Measurements from ENCODE around the gene CLIC1. TPM values are rescaled to one million over a fixed set of nuclear protein-coding genes. Genes with fewer than 3 reads are reported as not detected.

The CLIC1 gene
- total RNA-seq, 1 experiment from 2014 or later, result 432 TPM

GRCh38 chr6:31776989-31777666 is 40.8 kb upstream of the CLIC1 start, which contains the start of gene VWA7:
TSS of gene VWA7 (minus strand) at chr6:31777328. CDS start at chr6:31776779, 549 bp downstream.
- H3K36me3 ChIP-seq (ENCODE audit: control insufficient read depth in 1 of 2, insufficient read depth in 2 of 2, low read length in 2 of 2), result peaks cover 5 to 28% of the 10 kb centered on the region in 2 experiments; a peak in 3 of 4 replicates
- H3K4me1 ChIP-seq (ENCODE audit: control insufficient read depth in 1 of 2, insufficient read depth in 2 of 2, low read length in 2 of 2), result peaks cover 41 to 56% of the 10 kb centered on the region in 2 experiments
- H4K20me1 ChIP-seq (ENCODE audit: insufficient read depth), result no peaks in the 10 kb centered on the region
- H3K4me3 ChIP-seq (replicated peaks in 1 of 2; ENCODE audit: low read depth in 1 of 2, low read length in 2 of 2), result peak within 1 kb of the TSS; percentile 40 to 56
- peak within 1 kb of the TSS; percentile 64 for H3K9ac ChIP-seq (ENCODE audit: low read length)
- intact Hi-C loops (cut with micrococcal nuclease), result loop anchor here (1.0 kb wide), 1 partner anchor 86 kb away; no protein-coding TSS in a partner anchor
- TF ChIP-seq YY1 (IDR thresholded peaks at IDR 0.05; ENCODE audit: extremely low read depth, insufficient replicate concordance, low read depth, low read length) (peak; percentile 21), ZBTB33 (IDR thresholded peaks at IDR 0.05; ENCODE audit: extremely low read depth, insufficient replicate concordance, low read length) (peak; percentile 63), ELF1 (IDR thresholded peaks at IDR 0.05; ENCODE audit: borderline replicate concordance, low read depth) (no peak), POLR2AphosphoS5 (IDR thresholded peaks at IDR 0.05; ENCODE audit: low read depth, low read length) (peak; percentile 88)
- no peaks in the 10 kb centered on the region for H3K9me2 ChIP-seq (ENCODE audit: insufficient read depth)
- no peak within 1 kb of the TSS for H2AFZ ChIP-seq (ENCODE audit: low read depth, low read length, poor library complexity, severe bottlenecking)
- H3K27me3 ChIP-seq (ENCODE audit: insufficient read depth, low read length), result no peaks in the 10 kb centered on the region
- RAD21 ChIA-PET (ENCODE audit: low non-redundant PET in 1 of 2, low total read pairs in 2 of 2, uncharacterized antibody in 2 of 2, unreplicated experiment in 2 of 2), result no interaction called here
- peak; percentile 84 for DNase-seq (ENCODE audit: low read depth, low spot score)
- POLR2A ChIA-PET, result interaction anchor here (1.0 to 2.0 kb wide), 4 partner anchors 9 to 50 kb away, joined by 4 to 16 read pairs (median 4); partner anchors contain the start of genes HSPA1B and VARS1
- H3K79me2 ChIP-seq (ENCODE audit: insufficient read depth, low read length), result no peaks in the 10 kb centered on the region
- H3K9me3 ChIP-seq (ENCODE audit: control insufficient read depth in 1 of 2, insufficient read depth in 1 of 2, low read depth in 1 of 2, low read length in 2 of 2), result no peaks in the 10 kb centered on the region
- H3K27ac ChIP-seq (ENCODE audit: low read depth, low read length), result peak within 1 kb of the TSS; percentile 79
- ATAC-seq, result peak; percentile 79
- H3K4me2 ChIP-seq (ENCODE audit: low read length), result peak within 1 kb of the TSS; percentile 79
- CTCF ChIA-PET, result interaction anchor here (0.6 to 1.3 kb wide), 2 partner anchors 19 to 310 kb away, joined by 3 to 6 read pairs; partner anchors contain the start of gene VARS1
- no TSS peak for BruUV-seq (replicated peaks)

Measured in HCT116 (cell line).